Islet precursor cell (in vitro differentiated cells): Measurements from ENCODE around the gene ACVR2A.

Experiments used
- DNase-seq: peaks from one replicate; pipeline ENCODE4 v3.0.0-alpha.2; 2018

Gene ACVR2A

GRCh38 chr2:147844697-147845410 lies at the start of gene ACVR2A:
Gene ACVR2A, plus strand, starts transcription at chr2:147845029. Its CDS starts 124 bp downstream, at chr2:147845153.
- peak; percentile 75 for DNase-seq

GRCh38 chr2:147800316-147800715 lies 44.5 kb upstream of the ACVR2A start:
- no peak for DNase-seq

GRCh38 chr2:147806846-147807245 lies 38.0 kb upstream of the ACVR2A start:
- peak; percentile 83 for DNase-seq

GRCh38 chr2:147808520-147808919 lies 36.3 kb upstream of the ACVR2A start:
- DNase-seq: peak; percentile 87

- no peak for DNase-seq
Measured at GRCh38 chr2:147810883-147811765, 33.7 kb upstream of the ACVR2A start.

- DNase-seq: no peak
Measured at GRCh38 chr2:147818741-147819140, 26.1 kb upstream of the ACVR2A start.

- no peak for DNase-seq
Measured at GRCh38 chr2:147824620-147825019, 20.2 kb upstream of the ACVR2A start.

GRCh38 chr2:147826278-147827087 lies 18.3 kb upstream of the ACVR2A start:
- DNase-seq: no peak

- no peak for DNase-seq
Measured at GRCh38 chr2:147827088-147827375, 17.8 kb upstream of the ACVR2A start.

- DNase-seq: no peak
Measured at GRCh38 chr2:147829106-147829505, 15.7 kb upstream of the ACVR2A start.

GRCh38 chr2:147836099-147836498 lies 8.7 kb upstream of the ACVR2A start:
- DNase-seq: no peak

- DNase-seq: no peak
Measured at GRCh38 chr2:147843391-147843863, 1.4 kb upstream of the ACVR2A start.

- DNase-seq: peak; percentile 96
Measured at GRCh38 chr2:147843864-147844696, 749 bp upstream of the ACVR2A start.

- DNase-seq: no peak
Measured at GRCh38 chr2:147845411-147845971, 662 bp downstream of the ACVR2A start.

- peak; percentile 57 for DNase-seq
Measured at GRCh38 chr2:147846412-147847081, 1.7 kb downstream of the ACVR2A start.

- DNase-seq: no peak
Measured at GRCh38 chr2:147847746-147848391, 3.0 kb downstream of the ACVR2A start.

- DNase-seq: no peak
Measured at GRCh38 chr2:147850838-147851237, 6.0 kb downstream of the ACVR2A start.

GRCh38 chr2:147851244-147851930 lies 6.6 kb downstream of the ACVR2A start:
- DNase-seq: no peak

- DNase-seq: no peak
Measured at GRCh38 chr2:147854557-147855134, 9.8 kb downstream of the ACVR2A start.

- DNase-seq: no peak
Measured at GRCh38 chr2:147855316-147855715, 10.5 kb downstream of the ACVR2A start.
